COLO829 (cell line): Measurements from ENCODE around the gene TTI1.
"Not testable (repeated sequence)": the region's sequence is repeated elsewhere in the genome, so short reads cannot be mapped to it uniquely, and the experiment has no call there.

Experiments used
- DNase-seq: peaks from one replicate; pipeline ENCODE4 v3.0.0; 2012; ENCODE audit warnings: low spot score

The TTI1 gene

GRCh38 chr20:38009416-38009815, 23.8 kb downstream of the TTI1 start:
- DNase-seq = not testable (repeated sequence)

- DNase-seq = no peak
These were observed 24.9 kb downstream of the TTI1 start for GRCh38 chr20:38008233-38008944.

- no peak for DNase-seq
These were observed 25.7 kb downstream of the TTI1 start for GRCh38 chr20:38007526-38007925.

- no peak for DNase-seq
These were observed 27.4 kb downstream of the TTI1 start for GRCh38 chr20:38005903-38006302.

- DNase-seq = no peak
These were observed 28.8 kb downstream of the TTI1 start for GRCh38 chr20:38004416-38004815.

GRCh38 chr20:38002422-38002821, 30.8 kb downstream of the TTI1 start:
- DNase-seq = no peak

GRCh38 chr20:38001981-38002380, 31.3 kb downstream of the TTI1 start:
- DNase-seq = no peak

- no peak for DNase-seq
These were observed 31.9 kb downstream of the TTI1 start for GRCh38 chr20:38001173-38001875.

- no peak for DNase-seq
These were observed 33.0 kb downstream of the TTI1 start for GRCh38 chr20:38000293-38000692.

GRCh38 chr20:37999526-38000263, 33.6 kb downstream of the TTI1 start:
- peak; percentile 68 for DNase-seq

- no peak for DNase-seq
These were observed 35.7 kb downstream of the TTI1 start for GRCh38 chr20:37997516-37997915.

GRCh38 chr20:37995856-37996605, 37.2 kb downstream of the TTI1 start:
- DNase-seq = no peak

GRCh38 chr20:37994512-37994911, 38.7 kb downstream of the TTI1 start:
- no peak for DNase-seq

GRCh38 chr20:37992802-37993409, 40.4 kb downstream of the TTI1 start:
- DNase-seq = peak; percentile 49

GRCh38 chr20:37991908-37992307, 41.3 kb downstream of the TTI1 start:
- no peak for DNase-seq

GRCh38 chr20:37991157-37991866, 41.9 kb downstream of the TTI1 start:
- no peak for DNase-seq

- no peak for DNase-seq
These were observed 42.6 kb downstream of the TTI1 start for GRCh38 chr20:37990571-37991151.

GRCh38 chr20:37989601-37990295, 43.5 kb downstream of the TTI1 start:
- no peak for DNase-seq

GRCh38 chr20:37988306-37988954, 44.8 kb downstream of the TTI1 start:
- DNase-seq = no peak
